Posterior cingulate gyrus (tissue), 11 donors: ENCODE results near the gene ABHD4.
"Not testable (repeated sequence)": the region's sequence is repeated elsewhere in the genome, so short reads cannot be mapped to it uniquely, and the experiment has no call there.

ENCODE experiments used
- DNase-seq, 10 donors: peaks; one replicate each; pipeline versions ENCODE4 v3.0.0 to v3.0.0-alpha.2; 2020 to 2021; ENCODE audit warnings: mixed read lengths in 3 of 10
- intact Hi-C: fragments of 100-400 bp; cut with DNase I; formaldehyde crosslinking; loops from one replicate; pipeline ENCODE4 v1.15.1; 2023

ABHD4 gene

DNA sequence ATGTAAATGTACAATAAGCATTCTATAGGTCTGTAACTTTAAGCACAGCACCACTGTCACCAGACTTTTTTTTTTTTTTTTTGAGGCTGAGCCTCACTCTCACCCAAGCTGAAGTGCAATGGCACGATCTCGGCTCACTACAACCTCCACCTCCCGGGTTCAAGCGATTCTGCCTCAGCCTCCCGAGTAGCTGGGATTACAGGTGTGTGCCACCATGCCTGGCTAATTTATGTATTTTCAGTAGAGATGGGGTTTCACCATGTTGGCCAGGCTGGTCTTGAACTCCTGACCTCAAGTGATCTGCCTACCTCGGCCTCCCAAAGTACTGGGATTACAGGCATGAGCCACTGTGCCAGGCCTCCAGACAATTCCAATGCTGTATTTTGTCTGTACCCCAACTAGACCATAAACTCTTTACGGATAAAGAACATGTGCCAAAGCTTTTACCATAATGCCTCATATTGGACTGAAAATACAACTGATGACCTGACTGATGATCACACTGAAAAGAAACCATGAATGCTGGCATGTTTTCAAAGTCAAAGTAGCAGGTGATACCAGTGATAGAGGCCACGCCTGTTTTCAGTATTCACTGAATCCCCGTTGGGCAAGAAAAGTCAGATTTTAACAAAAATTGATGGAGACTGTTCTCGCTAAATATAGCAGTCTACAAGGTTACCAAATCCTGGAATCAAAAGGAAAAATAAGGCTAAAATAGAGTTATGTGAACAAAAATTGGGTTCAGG is 10.2 kb upstream of the ABHD4 start:
- not testable (repeated sequence) for DNase-seq
- intact Hi-C loops = loop anchor here (5.0 kb wide), 1 partner anchor 179 kb away; the partner anchor contains the start of gene OXA1L

DNA sequence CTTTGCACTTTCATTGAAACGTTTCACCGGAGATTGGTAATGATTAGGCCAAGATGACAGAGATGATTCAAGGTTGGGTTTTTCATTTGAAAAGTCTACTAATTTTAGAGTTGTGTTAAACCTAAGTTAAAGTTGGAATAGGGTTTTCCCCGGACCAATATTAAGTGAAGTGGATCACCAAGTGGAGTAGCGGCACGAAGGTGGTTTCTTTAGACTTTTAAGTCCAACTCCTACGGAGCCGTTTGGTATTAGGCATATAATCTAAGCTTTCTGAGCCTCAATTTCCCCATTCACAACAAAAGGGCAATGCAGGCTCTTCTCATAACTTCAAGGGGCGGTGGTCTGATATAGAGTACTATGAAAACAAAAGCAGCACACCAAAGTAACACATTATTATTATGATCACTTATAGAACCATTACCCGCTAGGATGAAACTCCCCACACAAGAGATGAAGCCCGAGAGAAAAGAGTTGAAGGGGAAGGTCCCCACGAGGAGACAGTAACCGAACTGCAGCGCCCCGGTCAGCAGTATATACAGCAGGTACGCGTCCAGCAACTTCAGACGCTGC is 9.5 kb upstream of the ABHD4 start:
- no peak for DNase-seq

DNA sequence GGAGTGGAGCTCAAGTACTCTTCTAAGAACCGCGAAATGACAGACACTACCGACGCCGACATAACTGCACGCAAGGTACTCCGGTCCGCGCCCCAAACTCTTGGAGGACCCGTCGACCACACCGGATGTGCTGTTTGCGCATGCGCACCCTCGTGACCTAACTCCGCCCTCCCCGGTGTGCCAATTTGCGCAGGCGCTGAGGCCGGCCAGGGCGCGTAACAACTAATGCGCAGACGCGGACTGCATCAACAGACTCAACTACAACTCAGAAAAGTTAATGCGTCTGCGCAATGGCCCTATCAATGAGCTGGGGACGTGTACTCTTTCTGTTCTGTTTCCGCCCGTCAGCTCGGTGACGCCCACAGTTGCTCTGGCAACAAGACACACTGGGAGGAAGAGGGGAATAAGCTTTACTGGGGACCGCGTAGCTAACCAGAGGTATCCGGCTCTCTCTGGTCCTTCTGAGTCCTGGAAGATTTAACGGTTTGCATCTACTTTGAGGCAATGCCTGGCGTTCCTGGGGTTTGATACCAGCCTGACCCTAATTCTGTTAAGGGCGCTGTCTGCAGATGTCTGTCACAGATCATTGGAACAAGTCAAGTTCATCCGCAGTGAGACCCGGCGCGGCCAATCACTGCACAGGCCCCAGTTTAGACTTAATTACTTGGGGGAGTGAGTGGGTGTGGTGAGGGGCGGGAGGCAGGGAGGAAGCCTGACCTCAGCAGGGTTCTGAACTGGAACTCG is 8.8 kb upstream of the ABHD4 start, which contains the start of gene DAD1:
DAD1 (minus strand) TSS at position 129 of the 744 bp plus-strand sequence; CDS start at position 62, 67 bp downstream.
- intact Hi-C loops = loop anchor here (1.0 to 5.0 kb wide), 2 partner anchors 8 to 178 kb away; partner anchors contain the start of gene OXA1L
- peak; percentile 89 to 99 (median 95) for DNase-seq

More for the DNA sequence above, 9.5 kb upstream of the ABHD4 start:
- intact Hi-C loops = loop anchor here (1.0 to 5.0 kb wide), 2 partner anchors 9 to 179 kb away; partner anchors contain the start of gene OXA1L

DNA sequence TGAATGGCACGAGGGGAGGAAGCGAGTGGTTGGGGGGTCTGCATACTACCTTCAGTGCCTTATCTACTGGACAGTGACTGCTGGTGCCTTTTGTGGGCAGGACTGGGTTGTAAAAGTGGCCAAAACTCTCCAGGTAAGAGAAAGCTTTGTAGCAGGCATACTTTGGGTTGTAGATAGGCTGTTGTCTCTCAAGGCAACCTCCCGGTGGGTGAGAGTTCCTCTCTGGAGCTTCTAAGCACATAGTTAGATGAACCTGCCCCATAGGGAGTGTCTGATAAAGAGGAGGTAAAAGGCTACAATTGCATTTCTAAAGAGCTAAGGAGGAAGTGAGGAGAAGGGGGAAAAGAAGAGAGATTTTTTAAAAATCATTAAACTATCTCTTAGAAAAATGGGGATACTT is 4.9 kb upstream of the ABHD4 start:
- intact Hi-C loops = no loop called here
- DNase-seq = no peak

DNA sequence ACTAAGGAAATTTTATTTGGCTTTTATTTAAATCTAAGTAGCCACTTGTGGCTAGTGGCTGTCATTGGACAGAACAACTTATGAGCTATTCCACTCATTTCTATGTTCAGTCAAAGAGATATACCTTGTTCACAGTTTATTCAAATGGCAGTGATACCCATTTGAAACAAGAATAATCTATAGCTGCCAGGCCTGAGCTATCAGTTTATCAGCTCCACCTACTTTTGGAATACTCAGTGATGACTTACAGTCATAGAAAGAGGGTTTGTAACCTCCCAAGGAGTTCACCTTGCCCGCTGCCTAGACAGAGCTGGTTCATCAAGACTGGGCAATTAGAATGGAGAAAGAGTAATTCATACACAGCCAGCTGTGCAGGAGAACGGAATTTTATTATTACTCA is 4.5 kb upstream of the ABHD4 start:
- intact Hi-C loops = no loop called here
- DNase-seq = no peak

DNA sequence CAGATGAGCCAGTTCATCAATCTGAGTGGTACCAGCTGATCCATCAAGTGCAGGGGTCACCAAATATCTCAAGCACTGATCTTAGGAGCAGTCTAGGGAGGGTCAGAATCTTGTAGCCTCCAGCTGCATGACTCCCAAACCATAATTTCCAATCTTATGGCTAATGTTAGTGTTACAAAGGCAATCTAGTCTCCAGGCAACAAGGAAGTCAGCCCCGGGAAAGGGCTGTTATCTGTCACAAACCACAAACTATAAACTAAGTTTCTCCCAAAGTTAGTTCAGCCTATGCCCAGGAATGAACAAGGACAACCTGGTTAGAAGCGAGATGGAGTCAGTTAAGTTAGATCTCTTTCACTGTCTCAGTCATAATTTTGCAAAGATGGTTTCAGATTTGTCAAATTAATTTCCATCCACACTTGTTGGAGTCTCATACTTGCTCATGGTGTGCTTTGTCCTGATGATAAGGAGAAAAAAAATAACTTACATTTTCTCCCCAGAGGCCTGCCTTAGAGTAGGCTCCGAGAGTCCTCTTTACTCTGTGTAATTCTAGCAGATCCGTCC is 3.9 kb upstream of the ABHD4 start:
- intact Hi-C loops = no loop called here
- no peak for DNase-seq

DNA sequence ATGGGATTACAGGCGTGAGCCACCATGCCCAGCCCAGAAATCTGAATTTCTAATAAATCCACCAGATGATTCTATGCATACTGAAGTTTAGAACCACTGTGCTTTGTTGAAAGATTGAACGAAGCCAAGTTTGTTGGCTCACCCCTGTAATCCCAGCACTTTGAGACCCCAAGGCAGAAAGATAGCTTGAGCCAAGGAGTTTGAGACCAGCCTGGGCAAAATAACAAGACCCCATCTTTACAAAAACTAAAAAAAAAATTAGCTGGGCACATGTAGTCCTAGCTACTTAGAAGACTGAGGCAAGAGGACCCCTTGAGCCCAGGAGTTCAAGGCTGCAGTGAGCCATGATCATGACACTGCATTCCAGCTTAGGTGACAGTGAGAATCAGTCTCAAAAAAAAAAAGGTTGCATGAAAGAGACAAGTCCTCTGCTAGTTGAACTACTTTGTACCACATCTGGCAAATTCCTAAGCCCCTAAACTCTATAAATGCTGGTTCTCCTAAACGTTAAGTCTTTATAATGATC is 1.7 kb upstream of the ABHD4 start:
- DNase-seq = no peak
- intact Hi-C loops = no loop called here

DNA sequence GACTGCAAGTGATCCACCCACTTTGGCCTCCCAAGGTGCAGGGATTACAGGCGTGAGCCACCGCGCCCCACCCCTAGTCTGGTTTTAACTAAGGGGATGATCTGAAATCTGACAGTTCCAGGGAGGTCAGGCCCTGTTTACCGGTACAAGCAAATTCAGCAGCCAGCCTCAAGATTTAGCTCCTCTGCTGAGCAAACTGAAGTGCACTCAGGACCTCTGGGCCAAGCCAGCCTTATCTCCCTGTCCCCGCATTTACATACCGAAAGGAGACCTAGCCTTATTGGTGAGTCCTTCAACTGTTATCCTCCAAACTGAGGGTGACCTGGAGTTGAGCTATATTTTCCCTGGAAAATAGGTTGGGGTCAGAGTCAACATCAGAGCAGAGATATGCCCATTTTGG is 835 bp upstream of the ABHD4 start:
- DNase-seq = no peak
- intact Hi-C loops = loop anchor here (1.0 kb wide), 1 partner anchor 8 kb away; the partner anchor contains the start of gene DAD1

DNA sequence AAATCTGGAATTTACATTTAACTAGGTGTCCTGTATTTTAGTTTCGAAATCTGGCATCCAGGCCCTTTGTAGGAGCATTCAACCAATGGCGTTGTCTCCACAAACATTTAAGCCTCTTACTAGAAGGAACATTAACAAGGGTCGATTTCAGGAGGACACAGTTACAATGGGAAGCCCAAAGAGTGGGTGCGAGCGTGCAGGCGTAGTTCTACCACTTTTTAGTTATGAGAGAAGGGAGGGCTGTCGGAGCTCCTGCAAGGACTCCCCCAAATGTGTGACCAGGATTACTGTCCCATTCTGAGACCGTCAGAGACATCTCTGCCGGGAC is 365 bp upstream of the ABHD4 start:
- intact Hi-C loops = loop anchor here (1.0 kb wide), 1 partner anchor 8 kb away; the partner anchor contains the start of gene DAD1
- DNase-seq = peak in 1 of 10 donors; percentile 56

DNA sequence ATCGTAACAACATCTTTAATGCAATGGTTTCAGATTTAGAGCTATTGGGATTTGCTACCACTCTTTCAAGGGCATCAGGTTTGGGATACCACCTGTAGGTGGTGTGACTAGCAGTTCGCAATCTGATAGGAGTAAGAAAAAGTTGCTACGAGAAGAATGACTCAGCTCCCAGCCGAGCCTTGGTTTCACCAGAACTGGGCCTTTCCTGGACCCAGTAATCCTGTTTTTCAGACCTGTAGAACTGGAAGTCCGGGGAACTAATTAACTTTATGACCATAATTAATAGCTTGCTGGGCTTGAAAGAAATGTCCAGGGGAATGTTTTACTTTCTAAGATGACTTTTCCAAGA is 770 bp downstream of the ABHD4 start:
- intact Hi-C loops = no loop called here
- DNase-seq = no peak

DNA sequence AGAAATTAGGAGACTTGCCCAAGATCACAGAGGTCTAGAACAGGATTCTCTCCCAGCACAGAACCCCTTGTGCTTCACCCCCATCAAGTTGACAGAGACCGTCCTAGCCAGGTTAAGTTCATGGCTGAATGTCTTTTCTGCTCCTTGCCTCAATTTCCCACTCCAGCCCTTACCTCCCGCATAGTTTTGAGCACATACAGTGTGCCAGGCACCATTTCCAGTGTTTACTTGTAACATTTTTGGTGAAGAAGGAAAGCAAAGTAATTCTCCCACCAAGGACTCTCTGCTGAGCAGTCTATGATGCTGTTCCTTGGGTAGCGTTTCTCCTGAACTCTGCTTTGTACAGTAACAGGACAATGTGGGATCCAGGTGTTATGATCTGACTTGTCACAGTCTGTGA is 1.2 kb downstream of the ABHD4 start:
- intact Hi-C loops = no loop called here
- no peak for DNase-seq

DNA sequence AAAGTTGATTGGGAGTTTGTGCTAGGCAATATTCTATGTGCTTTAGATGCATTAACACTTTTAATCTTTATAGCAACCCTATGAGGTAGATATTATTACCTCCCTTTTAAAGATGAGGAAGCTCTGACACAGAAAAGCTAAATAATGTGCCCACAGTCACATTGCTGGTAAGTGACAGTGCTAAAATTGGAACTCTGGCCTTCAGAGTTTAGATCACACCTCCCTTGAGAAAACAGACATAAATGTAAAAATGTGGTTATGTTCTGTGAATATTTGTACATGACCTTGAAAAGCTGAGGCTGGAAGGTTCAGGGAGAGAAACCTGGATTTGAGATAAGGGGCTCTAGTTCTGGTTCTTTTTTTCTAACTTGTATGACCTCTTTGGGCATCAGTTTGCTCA is 1.9 kb downstream of the ABHD4 start:
- intact Hi-C loops = no loop called here
- no peak for DNase-seq

DNA sequence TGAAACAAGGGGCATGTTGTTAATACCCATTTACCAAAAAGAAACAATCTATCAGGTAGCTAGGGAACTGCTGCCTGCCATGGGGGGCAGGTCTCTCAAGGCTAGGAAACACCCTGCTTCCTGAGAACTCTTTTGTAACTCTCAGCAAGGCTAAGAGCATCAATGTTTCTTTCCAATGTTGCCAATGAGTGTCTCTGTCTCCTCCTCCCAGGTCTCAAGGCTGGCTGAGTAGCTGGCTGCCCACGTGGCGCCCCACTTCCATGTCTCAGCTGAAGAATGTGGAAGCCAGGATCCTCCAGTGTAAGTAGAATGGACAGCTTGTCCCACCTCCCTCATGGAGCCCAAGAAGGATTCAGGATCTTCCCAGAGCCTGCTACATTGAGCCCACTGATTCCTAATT is 3.4 kb downstream of the ABHD4 start:
- intact Hi-C loops = no loop called here
- no peak for DNase-seq

DNA sequence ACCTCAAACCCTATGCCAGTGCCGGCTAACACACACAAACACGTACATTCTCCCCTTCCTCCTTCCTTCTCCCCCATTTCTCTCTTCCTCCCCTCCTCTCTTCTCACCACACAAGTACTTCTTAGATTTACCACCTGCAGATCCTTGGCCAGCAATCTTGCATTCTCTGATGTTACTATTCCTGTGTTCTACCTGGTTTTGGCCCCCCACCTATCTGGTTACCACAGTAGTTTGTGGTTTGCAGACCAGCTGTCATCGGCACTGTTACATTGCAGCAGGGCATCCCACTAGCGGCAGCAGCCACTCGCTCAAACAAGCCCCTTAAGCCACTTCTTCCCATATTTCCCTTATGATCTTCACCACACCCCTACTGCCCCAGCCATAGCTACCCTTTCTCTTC is 3.9 kb downstream of the ABHD4 start:
- DNase-seq = no peak
- intact Hi-C loops = no loop called here

DNA sequence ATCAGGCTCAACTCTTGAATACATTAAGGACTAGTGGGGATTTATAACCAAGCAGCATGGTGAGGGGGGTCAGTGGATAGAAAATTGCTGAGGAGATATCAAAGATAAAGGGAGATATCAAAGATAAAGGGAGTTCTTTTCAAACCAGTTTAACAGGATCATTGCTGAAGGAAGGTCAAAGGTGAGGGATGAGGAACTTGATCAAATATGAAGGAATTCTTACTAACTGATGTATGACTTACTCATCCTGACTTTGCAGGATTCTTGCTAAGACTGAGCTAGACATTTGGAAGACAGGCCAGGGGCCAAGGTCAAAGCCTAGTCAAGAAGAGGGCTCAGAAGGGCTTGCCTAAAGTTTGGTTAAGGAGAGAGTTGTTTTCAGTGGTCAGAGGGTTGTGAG is 4.8 kb downstream of the ABHD4 start:
- DNase-seq = no peak
- intact Hi-C loops = no loop called here

DNA sequence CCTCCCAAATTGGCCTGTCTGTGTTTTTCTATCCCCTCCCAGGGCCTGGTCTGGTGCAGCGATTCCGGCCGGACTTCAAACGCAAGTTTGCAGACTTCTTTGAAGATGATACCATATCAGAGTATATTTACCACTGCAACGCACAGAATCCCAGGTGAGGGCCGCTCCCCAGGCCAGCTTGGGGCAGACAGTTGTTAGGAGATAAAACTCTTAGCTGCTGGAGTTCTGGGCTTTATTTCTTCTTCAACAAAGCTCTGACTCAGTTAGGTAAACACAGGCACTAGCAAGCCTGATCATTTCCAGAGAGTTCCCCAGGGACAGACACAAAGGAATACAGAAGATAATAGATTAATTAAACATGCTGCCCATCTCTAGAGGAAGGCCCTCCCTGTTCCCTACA is 8.3 kb downstream of the ABHD4 start:
- peak in 1 of 10 donors; percentile 66 for DNase-seq
- intact Hi-C loops = no loop called here

DNA sequence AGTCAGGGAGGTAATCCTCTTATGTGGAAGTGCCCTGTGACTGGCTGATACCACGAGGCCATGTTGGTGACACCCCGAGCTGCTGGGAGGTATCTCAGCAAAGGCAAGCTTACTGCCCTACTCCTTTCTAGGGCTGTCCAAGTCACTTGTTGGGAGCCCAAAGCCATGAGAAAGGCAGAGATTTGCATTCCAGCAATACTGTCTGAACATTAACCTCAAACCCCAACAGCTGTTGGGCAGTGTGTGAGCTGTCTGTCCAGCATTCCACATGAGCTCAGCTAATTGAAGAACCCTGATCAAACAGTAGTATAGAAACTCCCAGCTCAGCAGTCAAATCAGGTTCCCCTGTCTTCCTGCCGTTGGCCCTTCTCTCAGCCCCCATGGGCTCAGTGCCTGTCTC is 9.2 kb downstream of the ABHD4 start:
- DNase-seq = no peak
- intact Hi-C loops = no loop called here

DNA sequence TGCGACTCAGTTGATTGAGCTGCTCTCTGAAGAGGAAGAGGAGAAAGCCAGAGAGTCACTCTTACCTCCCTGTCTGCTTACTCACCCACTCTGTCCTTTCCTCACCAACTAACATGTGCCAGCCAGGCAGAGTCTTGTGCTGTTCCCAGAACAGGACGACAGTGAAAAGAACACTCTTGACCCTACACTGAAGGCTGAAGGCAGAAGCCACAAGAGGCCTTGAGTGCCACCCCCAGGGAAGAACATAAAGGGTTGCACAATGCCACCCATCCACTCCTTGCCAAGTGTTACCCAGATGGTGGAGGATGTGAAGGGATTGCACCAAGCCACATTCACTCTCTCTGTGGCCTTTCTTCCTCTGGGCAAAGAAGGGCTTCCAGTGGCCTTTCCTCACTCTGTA is 12.8 kb downstream of the ABHD4 start:
- intact Hi-C loops = no loop called here
- DNase-seq = no peak

DNA sequence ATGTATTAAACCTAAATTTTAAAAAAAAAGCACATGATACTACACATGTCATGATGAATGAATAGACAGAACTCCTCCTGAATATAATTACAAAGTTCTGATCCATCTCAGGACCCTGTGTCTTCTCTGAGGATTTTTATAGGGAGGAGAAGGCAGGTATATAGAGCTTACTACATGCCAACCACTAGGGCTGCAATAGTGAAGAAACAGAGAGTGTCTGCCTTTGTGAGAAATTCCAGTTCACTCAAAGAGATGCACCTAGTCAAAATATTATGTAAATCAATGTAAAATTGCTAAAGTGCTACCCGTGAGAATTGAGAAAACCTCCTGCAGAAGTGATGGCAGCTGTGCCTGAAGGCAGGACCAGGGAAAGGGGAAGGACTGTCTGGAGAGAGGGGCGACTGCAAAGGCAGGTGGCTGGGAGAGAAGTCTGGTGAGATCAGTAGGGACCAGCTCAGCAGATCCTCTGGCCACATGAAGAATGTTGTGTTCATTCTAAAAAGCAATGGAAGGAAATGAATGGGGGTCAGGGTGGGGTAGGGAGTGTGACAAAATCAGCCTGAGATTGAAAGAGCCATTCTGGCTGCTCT is 15.1 kb downstream of the ABHD4 start:
- no peak for DNase-seq
- intact Hi-C loops = no loop called here

DNA sequence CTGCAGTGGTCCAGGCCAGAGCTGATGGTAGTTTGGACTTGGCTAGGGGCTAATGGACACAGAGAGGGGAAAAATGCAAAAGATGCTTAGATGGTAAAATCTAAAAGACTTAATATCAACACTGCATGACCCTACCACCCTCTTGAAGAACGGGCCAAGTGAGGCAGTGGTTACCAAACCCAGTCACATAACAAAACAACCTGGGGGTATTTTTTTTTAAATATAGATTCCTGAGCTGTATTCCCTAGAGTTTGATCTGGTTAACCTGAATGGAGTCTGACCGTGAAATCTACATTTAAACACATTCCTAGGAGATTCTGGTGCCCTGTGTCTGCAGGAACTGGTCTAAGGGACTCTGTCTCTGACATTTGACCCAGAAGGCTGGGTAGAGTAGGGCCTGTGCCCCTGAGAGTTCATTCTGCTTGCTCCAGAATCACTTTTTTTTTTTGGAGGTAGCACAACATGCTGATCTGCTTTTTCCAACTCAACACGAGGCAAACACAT is 15.7 kb downstream of the ABHD4 start:
- intact Hi-C loops = no loop called here
- DNase-seq = no peak
